Stimulated activated CD4-positive, alpha-beta T cell treated with anti-CD3 and anti-CD28 coated beads, Interleukin-1b, Interleukin-23, amount 100 ng/mL, for 1 hour (primary cell): ENCODE results near the gene MDM2.
"Not testable (repeated sequence)": the region's sequence is repeated elsewhere in the genome, so short reads cannot be mapped to it uniquely, and the experiment has no call there.

Source experiments
- DNase-seq, 2 donors: peaks; one replicate each; pipeline ENCODE4 v3.0.0-alpha.2; 2020; ENCODE audit warnings: low read depth in 2 of 2

Gene MDM2

DNA sequence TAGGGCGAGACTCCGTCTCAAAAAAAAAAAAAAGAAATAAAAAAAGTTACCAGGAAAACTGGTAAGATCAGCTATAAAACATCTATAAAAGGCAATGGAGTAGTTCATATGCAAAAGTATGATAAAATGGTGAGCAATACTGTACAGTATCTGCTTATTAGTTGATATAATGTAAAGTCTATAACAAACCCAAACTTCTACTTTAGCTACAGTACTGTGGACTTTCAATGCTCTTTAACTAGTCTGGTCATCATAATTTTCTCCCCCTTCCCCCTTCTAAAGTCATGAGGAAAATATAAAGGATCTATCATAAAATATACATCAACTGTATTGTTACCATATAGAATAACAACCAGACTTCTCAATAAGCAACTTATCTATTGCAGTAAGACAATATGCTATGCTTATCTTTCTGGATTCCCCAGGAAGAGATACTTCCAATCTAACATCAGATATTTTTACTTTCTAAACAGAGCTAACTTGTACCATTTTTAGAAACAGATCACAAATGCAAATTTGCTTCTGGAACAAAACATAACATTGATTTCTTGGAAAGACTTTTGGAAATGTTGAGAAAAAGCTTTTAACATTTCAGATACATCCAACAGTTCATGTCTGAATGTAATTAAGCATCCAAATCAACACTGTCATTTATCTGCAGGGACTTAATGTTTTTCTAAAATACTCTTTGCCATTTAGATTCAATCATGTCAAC, 43.8 kb downstream of the MDM2 start:
- no peak for DNase-seq

DNA sequence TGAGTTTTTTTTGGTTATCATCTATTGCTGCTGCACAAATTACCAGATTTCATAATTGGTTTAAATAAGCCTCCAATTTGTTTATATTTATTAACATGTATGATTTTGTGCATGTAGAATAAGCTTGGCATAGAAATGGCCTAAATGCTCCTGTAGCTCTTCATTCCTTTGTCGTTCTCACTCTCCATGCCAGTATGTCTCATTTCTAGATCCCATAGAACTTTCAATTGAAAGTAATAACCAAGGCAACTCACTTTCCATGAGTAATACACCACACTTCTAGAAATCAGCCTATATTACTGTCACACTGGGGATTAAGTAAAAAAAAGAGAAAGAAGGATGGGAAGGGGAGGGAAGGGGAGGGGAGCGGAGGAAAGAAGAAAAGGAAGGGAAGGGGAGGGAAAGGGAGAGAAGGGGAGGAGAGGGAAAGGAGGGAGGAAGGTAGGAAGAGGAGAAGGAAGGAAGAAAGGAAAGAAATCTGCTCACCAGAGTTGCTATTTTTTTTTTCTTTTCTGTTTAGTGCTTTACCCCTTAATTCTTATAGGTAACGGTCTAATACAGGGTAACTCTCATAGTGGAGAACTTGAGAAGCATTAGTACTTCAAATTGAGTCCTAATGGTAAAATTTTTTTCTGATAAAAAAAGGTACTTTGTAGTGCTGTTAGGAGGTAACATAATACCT, 45.6 kb downstream of the MDM2 start:
- DNase-seq = no peak

DNA sequence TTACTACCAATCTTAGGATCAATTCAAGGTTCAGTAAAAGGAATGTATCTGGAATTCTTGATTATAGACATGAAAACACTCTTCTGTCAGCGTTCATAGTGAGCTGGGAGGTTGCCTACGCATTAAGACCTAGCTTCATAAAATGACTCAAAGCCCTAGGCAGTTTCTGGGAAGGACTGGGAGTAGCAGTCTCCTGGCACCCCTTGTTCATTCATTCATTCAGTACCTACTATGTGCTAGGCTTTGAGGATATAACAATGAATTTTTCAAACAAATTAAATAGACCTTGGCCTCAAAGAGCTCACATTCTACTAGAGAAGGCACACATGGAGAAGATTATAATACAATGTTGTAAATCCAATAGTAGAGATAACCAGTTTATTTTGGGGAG, 46.1 kb downstream of the MDM2 start:
- DNase-seq = no peak

- DNase-seq = no peak
Observed at GRCh38 chr12:68854554-68854953, 46.6 kb downstream of the MDM2 start.

- no peak for DNase-seq
Observed at GRCh38 chr12:68855111-68855510, 47.1 kb downstream of the MDM2 start.

DNA sequence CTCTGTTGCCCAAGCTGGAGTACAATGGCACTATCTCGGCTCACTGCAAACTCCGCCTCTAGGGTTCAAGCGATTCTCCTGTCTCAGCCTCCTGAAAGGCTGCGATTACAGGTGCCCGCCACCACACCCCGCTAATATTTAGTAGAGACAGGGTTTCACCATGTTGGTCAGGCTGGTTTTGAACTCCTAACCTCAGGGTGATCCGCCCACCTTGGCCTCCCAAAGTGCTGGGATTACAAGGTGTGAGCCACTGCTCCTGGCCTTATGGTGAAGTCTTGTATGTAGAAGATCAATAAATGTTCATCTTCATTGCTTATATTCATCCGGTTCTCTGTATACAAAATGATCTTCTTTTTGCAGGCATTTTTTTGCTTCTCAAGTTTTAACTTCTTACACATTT, 47.8 kb downstream of the MDM2 start:
- no peak for DNase-seq

GRCh38 chr12:68856510-68856909, 48.5 kb downstream of the MDM2 start:
- DNase-seq = no peak

DNA sequence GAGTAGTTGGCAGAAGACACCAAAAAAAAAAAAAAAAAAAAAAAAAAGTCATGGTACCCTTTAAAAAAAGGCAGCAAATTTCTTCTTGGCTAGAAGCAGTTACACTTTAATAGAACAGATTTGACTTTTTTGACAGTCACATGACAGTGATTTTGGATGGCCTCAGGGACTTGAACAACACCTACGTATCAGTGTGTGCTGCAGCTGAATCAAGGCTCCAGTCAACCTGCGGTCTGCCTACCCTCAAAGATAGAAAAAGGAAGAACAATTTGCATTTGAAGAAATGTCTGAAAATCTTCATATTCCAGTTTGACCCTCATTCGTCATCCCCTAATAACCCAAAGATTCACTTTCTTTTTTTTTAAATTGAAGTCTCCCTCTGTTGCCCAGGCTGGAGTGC, 53.9 kb downstream of the MDM2 start:
- DNase-seq = no peak

GRCh38 chr12:68863109-68863770, 55.3 kb downstream of the MDM2 start:
- no peak for DNase-seq

- DNase-seq = not testable (repeated sequence)
Observed at GRCh38 chr12:68863886-68864454, 56.0 kb downstream of the MDM2 start.

DNA sequence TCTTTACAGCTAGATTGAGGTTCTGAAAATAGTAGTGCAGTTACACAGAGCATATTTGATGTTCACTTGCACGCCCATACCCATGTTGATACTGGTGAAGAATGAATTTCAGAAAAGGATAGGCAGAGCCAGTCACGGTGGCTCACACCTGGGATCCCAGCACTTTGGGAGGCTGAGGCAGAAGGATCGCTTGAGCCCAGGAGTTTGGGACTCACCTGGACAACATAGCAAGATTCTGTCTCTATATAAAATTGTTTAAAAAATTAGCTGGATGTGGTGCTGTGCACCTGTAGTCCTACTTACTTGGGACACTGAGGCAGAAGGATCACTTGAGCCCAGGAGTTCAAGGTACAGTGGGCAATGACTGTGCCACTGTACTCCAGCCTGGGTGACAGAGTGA, 56.6 kb downstream of the MDM2 start:
- no peak for DNase-seq

- DNase-seq = no peak
Observed at GRCh38 chr12:68865399-68866164, 57.6 kb downstream of the MDM2 start.

DNA sequence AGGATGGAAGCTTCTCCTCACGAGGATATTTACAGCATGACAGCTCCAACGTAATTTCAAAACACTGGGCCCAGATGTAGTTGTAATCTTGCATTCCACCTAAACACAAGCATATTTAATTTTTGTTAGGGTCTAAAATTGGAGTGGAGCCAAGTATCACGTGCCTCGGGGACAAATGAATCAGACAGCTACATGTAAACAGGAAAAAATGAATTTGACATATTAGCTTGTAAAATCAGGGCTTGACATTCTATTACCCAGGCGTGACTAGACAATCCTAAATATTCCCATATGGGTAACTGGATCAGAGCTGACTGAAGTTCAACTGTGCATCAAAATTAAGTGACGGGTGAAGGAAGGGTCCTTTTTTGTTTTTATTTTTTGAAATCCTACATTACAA, 59.0 kb downstream of the MDM2 start:
- DNase-seq = no peak

GRCh38 chr12:68867606-68868005, 59.6 kb downstream of the MDM2 start:
- no peak for DNase-seq

DNA sequence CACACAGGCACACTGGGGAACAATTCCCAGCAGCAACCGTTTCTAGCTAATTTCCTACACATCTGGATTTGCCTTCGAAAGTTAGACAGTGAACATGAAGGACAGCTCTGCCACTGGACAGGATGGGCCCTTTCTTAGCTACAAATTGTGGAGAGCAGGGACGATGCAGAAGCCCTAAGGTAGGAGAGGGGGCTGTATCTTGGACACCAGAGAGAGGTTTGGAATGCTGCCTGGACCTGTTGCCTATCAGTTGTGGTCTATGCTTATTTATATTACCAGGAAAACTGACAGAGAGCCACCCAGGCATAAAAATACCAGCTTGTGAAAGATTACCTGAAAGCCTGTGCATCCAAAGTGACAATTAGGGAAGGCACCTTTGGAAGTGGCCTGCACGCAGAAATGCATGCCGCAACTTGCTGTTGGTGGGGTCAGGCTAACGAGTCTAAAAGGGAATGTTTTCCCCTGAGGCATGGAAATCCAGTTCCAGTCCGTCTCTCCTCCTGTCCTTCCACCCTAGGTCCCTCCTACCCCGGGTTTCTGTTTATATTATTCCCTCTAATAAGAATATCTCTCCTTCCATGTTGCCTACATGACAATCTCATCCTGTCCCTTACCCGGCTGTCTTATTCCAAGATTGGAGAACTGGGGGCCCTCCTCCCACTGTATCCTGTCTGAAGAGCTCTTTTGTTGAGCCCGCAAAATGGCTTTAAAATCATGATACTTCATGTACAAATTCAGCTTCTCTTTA, 60.2 kb downstream of the MDM2 start:
- DNase-seq = no peak

DNA sequence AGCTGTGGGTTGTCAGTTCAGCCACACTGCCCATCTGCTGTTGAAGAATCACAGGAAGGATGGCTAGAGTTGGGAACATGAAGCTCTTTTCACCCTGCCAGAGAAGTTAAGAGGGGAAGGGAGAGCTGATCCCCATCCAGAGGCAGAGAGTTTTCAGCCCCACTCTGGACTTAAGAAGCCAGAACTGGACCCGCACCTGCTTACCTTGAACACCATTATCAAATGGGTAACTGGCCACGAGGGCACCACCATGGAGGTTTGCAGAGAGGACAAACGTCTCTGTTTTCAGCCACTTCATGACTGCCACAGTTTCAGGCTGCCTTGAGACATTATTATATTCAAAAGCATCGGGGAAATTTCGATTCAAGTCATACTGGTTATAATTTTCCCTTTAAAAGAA, 62.0 kb downstream of the MDM2 start:
- DNase-seq = no peak

- no peak for DNase-seq
Observed at GRCh38 chr12:68870443-68870842, 62.5 kb downstream of the MDM2 start.

DNA sequence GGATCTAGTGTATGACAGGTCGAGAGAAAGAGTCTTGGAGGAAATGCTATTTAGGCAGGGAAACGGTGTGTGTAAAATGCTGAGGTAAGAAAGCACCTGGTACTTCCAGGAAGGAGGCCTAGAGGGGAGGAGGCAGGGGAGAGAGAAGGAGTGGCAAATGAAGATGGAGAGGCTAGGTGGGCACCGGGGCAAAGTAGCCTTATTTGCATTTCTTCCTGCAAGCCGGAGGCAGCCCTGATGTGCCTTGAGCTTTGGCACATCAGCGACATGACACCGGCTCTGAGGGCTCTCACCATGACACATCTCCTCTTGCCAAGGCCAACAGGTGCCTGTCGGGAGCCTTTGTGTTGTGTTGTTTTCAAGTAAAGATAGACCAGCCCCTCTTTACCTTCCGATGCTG, 63.4 kb downstream of the MDM2 start:
- DNase-seq = no peak

GRCh38 chr12:68871921-68872320, 63.9 kb downstream of the MDM2 start:
- no peak for DNase-seq

- DNase-seq = no peak
Observed at GRCh38 chr12:68873316-68873715, 65.3 kb downstream of the MDM2 start.

DNA sequence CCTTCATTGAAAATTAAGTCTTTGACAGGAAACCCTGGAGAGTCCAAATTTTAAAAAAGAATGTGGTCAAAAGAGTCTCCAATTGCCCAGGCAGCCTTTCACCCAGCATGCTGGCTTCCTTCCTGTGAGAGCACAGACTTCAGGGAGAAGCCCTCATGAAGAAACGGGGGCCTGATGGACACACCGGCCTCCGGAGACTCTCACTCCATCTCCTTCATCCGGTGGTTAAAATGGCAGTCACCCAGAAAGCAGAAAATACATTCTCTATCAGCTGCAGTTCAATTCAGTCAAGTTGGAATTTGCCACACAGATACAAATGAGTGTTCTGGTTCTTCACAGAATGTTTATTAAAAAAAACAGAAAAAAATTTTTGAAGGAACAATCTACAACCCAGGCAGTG, 68.5 kb downstream of the MDM2 start:
- DNase-seq = no peak
